GM21723 (cell line): ENCODE data around the gene TNIK.

ENCODE experiments used
- ATAC-seq: cut with Tn5 transposase; IDR thresholded peaks from one replicate; pipeline ENCODE4 v1.9.1; 2021; ENCODE audit warnings: mild to moderate bottlenecking, moderate library complexity; ENCODE audit not compliant: unreplicated experiment

TNIK gene

DNA sequence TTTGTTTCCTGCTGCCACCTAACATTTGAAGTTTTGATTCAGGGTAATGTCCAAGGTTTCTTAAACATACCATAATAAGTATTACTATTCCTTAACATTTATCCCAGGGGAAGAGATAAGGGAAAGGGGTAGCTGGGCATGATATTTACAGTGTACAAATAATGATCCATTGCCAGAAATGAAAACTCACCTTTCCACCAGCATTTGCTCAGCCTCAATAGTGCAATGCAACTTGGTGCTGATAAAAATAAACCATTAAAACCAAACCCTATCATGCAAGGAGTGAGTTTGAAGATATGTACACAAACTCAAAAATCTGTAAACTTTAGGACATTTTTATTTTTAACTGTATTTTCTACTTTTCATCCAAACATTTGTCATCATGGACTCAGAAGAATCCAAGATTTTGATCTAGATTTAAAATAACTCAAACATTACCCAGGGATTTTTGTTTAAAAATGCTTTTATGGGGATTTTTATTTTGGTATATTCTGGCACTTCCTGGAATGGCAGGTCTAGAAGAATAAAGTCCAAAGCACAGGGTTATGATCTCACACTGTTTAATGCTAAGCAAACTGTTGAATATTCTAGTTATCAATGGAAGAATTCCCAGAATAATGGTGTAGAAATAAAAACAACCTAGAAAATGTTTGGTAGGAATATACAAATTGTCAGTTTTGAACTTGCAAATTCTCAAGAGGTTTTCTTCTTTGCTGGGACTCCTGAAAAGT lies 401.2 kb downstream of the TNIK start:
- ATAC-seq = no peak

DNA sequence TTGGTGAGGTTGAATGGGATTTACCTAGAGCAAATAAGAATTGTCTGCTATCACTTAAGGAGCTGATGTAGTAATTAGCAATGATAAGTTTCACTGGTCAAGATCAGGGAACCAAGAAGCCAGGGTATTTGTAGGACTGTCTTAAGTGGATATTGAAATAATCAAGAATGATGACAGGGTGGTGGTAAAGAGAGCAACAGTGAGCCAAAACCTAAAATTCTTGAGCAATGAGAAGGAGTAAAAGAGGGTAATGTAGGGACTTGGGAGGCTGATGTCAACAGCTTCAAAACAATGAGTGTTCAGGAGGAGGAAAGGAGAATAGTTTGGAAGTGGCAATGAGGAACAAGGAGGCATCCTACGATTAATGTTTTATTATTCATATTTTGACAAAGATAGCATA lies 402.1 kb downstream of the TNIK start:
- ATAC-seq = no peak

DNA sequence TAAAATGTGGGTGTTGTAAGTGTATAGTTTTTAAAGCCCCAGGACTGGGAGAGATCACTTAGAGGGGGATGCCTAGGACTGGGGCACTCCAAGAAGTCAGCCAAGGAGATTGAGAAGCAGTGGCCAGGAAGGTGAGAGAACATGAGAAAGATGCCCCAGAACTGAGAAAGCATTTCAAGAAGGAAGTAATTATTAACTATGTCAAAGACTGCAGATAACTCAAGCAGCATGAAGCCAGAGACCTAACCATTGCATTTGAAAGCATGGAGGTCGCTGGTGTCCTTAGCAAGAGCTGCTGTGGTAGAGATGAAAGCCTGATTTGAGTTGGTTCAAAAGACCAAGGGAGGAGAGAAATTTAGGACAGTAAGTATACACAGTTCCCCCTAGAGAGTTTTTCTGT lies 403.1 kb downstream of the TNIK start:
- no peak for ATAC-seq

DNA sequence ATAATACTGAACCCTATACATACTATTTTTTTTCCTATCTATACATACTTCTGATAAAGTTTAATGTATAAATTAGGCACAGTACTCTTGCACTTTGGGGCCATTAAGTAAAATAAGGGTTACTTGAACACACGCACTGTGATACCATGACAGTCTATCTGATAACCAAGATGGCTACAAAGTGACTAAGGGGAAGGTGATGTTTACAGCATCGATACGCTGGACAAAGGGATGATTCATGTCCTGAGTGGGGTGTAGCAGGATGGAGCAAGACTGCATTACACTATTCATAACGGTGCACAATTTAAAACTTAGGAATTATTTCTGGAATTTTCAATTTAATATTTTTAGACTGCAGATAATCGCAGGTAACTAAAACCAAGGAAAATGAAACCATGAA lies 403.7 kb downstream of the TNIK start:
- no peak for ATAC-seq

DNA sequence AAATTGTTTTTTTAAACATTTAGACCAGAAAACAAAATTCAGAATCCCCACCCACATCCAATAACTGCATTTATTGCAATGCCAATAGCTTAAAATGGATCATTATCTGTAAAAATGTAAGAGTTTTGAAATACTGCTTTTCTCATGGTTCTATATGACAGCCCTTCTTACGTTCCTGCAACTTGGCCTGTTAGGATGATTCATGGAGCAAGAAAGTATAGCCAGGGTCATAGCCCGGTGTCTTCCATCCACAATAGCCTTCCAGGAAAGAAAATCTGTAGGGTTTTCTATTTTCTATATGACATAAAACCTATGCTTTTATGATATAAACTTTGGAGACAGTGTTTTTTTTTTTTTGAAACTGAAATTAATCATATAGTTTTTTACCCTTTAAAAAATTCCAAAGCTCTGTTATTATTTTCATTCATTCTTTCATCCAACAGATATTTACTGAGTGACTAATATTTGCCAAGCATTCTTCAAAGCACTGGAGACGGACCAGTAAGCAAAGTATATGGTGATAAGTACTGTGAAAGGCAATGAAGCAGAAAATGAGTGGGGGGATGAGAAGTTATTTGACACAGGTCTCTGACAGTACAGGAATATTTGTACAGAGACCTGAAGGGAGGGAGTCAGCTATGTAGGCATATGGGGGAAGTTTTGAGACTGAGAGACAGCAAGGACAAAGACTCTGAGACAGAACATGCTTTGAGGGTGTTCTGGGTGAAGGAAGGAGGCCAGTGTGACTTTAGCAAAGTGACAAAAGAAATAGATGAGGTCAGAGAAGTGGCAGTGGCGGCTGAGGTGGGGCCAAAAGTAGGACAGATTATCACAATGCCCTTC lies 404.6 kb downstream of the TNIK start:
- no peak for ATAC-seq

DNA sequence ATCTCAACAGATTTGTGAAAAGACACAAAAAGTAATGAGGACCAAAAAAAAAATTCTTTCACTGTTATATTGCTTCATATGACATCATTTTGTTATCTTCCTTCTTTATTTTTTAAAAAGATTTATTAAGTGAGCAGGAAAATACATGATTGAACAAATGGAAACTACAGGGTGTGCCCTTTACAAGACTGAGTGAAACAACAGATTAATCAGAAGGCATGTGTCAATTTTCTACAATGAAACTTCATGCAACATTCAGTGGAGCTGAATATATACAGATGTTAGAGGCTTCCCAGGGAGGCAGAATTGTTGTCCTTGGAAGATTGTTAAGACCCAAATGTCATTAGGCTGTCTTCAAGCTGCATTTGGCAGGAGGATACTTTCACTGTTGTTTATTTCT lies 405.3 kb downstream of the TNIK start:
- no peak for ATAC-seq

DNA sequence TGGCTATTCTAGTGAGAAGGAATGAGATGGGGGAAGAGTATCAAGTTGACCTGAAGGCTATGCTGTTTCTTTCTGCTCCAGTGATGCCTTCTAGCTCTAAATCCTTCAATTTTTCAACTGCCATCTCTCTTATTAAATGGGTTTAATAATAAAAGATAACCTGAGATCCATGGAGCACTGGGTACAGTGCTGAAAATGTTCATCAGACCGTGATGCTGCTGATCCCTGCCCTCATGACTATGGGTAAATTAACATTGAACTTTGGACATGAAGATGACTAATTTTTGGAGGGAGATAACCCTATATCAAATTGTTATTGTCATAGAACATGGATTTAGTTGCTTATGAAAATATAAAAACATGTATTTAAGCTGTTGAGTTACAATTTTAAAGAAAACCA lies 406.0 kb downstream of the TNIK start:
- ATAC-seq = no peak

DNA sequence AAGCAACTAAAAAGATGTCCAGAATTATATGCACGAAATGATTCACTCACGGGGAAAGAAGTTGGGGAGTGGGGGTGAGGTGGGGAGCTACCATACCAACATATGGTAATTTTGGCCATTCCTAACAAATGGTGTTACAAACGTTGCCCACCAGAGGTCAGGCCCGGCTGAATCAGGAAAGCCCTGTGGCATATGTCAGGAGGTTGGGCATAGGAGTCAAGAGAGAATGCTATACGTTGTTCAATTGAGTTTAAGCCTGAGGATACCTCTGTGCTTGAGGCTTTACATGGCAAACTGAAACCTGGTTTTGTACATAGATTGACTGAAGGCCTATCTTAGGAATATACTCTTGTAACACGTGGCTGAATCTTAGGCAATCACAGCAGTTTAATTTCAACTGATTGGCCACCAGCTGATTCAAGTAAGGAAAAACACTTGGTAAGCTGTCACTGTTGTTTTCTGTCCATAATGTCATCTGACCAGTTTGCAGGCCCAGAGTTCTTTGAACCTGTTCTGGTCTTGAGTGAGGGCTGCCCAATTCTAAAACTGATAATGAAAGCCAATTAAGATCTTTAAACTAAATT lies 410.3 kb downstream of the TNIK start:
- peak; percentile 92 for ATAC-seq

DNA sequence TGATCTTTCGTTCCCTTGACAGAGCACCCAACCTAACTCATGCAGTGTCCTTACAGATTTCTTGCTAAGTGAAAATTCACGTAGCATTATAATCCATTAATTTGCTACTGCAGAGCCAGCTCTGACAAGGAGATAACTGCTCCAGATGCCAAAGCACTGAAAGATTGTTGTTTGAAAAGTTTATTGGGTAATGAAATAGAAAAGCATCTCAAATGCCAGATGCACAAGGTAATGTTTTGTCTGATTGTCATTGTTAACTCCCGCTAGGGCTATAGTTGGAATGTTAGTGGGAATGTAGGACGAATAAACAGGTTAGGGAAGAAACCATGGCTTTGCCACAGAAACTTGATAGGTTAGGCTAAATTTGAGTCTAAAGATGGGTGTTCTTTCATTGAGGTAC lies 413.4 kb downstream of the TNIK start:
- ATAC-seq = no peak

DNA sequence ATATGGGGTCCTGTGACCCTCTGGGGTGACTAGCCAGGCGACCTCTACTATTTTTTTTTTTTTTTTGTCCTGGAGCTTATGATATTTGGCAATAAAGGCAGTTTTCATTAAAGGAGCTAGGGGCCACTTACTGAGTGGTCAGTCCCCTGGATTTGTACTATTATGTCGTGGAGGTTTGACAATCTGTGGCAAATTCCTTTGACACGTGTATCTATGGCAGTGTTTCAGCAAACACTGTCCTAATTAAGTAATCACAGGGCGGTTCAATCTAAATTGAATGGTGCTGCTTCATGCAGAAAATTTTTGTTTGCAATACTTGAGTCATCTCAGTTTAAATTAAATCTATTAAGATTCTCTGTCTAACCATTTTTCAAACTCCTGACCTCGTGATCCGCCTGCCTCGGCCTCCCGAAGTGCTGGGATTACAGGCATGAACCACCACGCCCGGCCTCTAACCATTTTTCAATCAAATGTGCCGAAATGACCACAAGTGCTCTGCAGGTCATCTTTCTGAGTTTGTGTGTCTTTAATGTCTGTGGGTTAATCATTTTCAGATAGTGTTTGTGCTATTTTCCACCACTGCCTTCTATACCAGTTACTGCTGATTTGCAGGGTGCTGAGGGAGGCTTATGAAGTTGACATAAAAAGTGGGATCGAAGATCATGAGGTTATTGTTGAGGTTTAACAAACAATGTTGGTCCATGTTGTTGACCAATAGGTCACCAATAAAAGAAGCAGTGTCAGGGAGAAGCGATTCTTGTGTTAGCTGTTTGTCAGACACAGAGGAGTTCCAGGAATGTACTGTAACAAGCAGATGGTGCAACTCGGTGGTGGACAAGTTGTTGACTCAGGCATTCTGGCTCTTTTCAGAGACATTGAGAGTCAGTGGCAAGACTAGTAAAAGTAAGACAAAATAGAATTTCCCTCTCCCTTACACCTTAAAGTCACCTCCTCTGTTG lies 415.1 kb downstream of the TNIK start:
- ATAC-seq = no peak

DNA sequence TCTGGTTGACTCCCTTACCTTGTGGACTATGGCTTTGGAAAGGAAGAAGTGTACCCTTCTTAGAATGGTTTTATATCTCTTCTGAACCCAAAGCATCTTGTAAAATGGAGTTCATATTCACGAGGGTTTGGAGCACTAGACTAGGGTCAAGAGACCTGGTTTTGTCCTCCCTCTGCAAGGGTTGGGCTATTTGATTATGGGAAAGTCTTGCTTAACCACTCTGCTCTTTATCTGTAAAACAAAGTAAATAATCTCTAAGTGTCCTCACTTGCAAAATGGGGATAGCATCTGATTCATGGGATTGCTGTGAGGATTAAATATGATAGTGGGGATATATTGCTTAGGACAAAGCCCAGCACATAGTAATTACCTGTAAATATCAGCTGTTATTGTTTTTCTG lies 415.8 kb downstream of the TNIK start:
- no peak for ATAC-seq

DNA sequence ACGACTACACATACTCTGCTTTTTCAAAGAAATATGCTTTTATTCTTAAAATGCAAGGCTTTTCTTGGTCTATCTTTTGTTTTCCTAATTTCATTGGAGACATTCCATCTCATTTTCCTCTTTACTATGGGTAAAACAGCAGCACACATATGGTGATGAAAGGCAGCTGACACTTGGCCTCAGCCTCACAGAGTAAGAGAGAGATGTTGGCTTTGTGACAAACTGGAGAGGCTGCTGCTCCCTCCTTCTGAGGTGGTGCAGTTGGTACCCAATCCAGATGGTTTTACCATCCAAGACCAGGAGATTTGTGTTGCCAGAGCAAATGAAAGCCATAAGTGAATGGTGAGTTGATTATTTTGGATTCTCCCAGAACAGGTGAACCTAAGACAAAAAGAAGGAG lies 420.5 kb downstream of the TNIK start:
- no peak for ATAC-seq

DNA sequence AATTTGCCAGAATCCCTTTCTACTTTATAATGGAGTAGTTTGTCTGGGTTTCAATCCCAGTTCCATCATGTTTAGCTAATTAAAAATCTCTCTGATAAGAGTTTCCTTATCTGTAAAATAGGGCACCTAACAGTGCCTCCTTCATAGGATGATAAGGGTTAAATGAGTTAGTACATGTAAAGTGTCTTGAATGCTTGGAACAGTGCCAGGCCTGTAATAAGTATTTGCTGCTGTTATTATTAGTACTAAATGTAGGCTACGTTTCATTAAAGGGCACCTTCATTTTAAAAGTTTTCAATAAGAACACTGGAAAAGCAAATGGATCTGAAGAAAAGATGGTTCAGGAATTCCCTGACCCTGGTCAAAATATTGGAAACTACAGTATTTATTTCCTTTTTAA lies 421.9 kb downstream of the TNIK start:
- ATAC-seq = no peak

DNA sequence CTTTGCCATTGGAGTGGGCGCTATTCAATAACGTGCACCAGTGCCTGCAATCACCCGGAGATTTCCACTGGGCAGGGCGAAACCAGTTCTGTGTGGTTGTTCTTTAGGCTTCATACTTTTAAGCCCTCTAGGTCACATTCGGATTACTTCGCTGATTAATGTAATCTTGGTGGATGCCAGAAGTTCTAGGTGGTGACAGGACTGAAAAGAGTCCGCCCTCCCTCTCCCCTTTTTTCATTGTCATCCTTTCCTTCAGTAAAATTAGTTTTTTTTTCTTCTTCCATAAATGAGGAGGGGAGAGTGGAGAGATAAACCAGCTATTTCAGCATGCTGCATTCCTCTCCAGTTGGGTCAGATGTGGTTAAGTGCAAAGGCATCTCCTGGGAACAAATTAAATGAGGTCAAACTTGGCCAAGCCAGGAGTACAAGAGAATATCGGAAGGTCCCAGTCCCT lies 431.4 kb downstream of the TNIK start:
- no peak for ATAC-seq

DNA sequence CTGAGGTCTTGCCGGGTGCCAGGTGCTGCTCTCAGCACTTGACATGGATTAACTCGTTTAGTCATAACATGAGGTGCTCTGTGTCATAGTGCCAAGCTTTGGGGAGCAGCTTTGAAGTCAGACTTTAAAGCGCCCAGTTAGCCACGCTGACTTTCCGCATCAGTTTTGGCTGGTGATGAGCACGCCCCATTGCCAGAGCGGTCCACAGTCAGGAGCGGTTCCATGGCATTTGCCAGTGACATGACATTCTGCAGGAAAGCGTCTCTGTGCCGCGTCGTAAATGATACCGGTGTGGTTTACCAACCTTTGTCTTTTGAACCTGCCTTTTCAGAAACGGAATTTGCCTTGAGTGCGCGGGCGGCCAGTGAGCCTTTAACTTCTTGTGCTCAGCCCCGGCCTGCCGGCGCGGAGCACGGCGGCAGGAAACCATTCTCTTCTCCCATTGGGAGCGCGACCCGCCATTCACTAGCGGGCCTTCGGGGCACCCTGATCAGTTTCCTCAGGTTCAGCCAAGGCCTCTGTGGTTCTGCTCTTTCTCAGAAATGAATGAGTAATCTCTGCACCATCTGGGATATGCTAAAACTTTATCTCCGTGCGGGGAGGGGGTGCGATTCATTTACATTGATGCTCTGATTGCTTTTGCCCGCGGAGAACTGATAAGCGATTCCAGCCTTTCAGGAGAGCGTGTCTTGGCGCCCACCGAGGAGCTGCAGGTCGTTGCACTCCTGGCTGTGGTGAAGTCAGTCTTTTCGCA lies 432.0 kb downstream of the TNIK start:
- ATAC-seq = no peak

DNA sequence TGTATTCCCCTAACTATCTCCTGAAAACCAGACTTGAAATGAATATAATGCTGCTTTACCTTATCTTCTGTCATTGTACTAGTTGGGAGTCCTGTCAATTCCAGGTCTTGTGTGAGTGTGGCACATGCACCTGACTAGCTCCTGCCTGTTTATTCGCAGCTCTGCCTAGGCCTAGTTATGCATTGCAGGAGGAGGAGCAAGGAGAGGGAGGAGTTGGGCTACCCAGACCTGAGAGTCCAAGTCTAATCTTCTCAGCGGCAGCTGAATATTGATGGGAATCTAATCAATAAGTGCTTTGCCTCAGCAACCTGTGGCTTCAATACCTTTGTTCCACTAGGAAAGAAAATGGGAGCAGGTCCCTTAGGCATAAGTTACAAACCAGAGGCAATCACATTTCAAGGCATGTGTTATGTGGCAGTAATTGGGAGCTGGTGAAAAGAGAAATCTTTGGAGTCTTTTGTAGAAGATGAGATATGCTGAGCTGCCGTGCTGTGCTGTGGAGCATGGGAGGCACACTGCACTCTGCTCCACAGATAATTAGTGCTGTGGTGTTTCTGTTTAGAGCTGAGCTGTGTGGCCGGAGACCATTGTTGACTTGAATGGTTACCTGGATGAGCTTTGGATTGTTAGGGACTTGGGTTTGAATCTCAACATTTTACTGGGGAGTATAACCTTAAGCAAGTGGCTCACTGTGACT lies 433.5 kb downstream of the TNIK start, which contains the start of gene SLC2A2:
SLC2A2 (minus strand) TSS at position 124 of the 697 bp plus-strand sequence; CDS start at position 74, 50 bp downstream.
- ATAC-seq = no peak

DNA sequence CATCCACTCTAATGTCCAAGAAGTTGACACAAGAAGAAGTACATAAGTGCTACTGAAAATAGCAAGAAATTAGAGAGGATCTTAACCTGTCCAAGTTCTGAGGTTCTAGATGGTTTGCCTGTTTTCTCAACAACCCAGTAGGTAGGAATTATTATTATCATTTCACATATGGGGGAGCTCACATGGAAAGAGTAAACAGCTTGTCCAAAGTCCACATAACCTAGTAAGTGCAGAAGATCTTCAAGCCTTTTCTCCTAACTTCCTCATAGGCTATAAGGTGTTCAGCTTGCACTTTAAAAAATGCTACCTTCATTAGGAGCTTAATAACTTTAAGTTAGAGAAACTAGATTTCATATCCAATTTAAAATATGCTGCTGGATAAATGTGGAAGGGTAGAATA lies 436.6 kb downstream of the TNIK start:
- ATAC-seq = no peak

DNA sequence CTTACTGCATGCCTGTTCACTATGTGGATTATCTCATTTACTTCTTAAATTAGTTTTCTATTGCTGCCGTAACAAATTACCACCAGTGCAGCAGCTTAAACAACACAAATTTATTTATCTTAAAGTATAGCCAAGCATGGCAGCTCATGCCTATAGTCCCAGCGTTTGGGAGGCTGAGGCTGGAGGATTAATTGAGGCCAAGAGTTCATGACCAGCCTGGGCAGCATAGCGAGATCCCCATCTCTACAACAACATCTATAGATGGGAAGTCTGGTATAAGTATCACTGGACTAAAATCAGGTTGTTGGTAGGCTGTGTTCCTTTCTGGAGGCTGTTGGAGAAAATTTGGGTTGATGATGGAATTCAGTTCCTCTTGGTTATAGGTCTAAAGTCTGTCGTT lies 438.8 kb downstream of the TNIK start:
- no peak for ATAC-seq

DNA sequence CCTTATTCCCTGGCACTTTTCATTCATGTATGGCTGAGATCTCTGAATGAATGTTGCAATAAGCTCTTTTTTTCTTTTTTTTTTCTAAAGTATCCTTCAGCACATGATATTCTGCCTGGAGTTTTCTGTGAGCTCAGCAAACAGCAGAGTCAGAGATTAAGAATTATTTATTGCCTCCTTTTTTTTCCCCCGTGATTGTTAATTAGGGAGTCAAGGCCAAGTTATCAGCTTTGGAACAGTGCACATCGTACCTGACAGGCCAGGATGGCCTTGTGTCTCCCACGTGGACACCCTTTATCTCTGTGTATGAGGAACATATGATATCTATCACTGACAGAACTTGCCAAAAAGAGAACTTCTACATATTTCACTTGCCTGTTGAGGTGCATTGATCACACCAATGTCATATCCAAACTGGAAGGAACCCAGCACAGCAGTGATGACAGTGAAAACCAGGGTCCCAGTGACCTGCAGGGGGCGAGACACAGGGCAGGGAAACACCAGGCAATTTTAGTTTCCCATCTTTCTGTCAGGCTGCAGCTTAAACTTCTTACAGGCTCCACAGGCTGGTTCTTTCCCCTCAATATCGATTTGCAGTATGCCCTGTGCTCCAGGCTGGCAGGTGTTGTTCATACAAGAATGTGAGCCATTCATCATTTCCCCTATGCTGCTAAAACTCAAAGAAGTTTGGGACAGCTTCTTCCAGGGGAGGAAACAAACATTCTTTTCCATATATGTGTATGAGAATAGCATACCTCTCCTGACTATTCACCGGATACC lies 441.9 kb downstream of the TNIK start:
- no peak for ATAC-seq
